Kidney epithelial cell (primary cell): Measurements from ENCODE around the gene C1R. TPM values are rescaled to one million over a fixed set of nuclear protein-coding genes. Genes with fewer than 3 reads are reported as not detected.
"Not testable (repeated sequence)": the region's sequence is repeated elsewhere in the genome, so short reads cannot be mapped to it uniquely, and the experiment has no call there.

Experiments
- DNase-seq: peaks from one replicate; pipeline ENCODE4 v3.0.0-alpha.2; 2010; ENCODE audit warnings: low read depth
- H3K27me3 ChIP-seq: 2 replicates; pipeline ENCODE4 v1.6.0; 2011; ENCODE audit warnings: low read length; ENCODE audit not compliant: control insufficient read depth, insufficient read depth
- H3K36me3 ChIP-seq: 2 replicates; pipeline ENCODE4 v1.5.1; 2011; ENCODE audit warnings: low read length; ENCODE audit not compliant: control insufficient read depth, insufficient read depth
- H3K4me3 ChIP-seq: 2 replicates; pipeline ENCODE4 v1.5.1; 2011; ENCODE audit warnings: low read depth, mild to moderate bottlenecking, control low read depth, low read length
- CTCF ChIP-seq: IDR thresholded peaks from 2 replicates; pipeline ENCODE4 v1.5.1; 2011; ENCODE audit warnings: mild to moderate bottlenecking, moderate library complexity, low read length, control low read depth, inconsistent platforms; ENCODE audit not compliant: insufficient read depth, poor library complexity, severe bottlenecking
- total RNA-seq: library from RNA; depleted of rRNA; stranded (reverse); fragments of >200 nt; gene quantifications from 2 replicates; pipeline ENCODE4 v1.2.3, GENCODE V29; 2015

Gene C1R
- total RNA-seq, 1 donor from 2014 or later, result 13.5 TPM

- no peak overlapping the region for H3K4me3 ChIP-seq
- H3K27me3 ChIP-seq, result no peaks in the 10 kb centered on the region
- no peak for DNase-seq
- H3K36me3 ChIP-seq, result no peaks in the 10 kb centered on the region
- no peak for TF ChIP-seq CTCF
Observed at GRCh38 chr12:7039403-7039802, 52.8 kb downstream of the C1R start.

GRCh38 chr12:7038591-7038990 lies 53.7 kb downstream of the C1R start:
- Histone ChIP-seq H3K27me3 (no peaks in the 10 kb centered on the region), H3K36me3 (no peaks in the 10 kb centered on the region), H3K4me3 (no peak overlapping the region)
- no peak for DNase-seq
- TF ChIP-seq CTCF, result no peak

- not testable (repeated sequence) for H3K36me3 ChIP-seq, H3K27me3 ChIP-seq, DNase-seq, H3K4me3 ChIP-seq
Observed at GRCh38 chr12:7037411-7037810, 54.8 kb downstream of the C1R start.

GRCh38 chr12:7035463-7035862 lies 56.8 kb downstream of the C1R start:
- Histone ChIP-seq H3K36me3 (no peaks in the 10 kb centered on the region), H3K27me3 (no peaks in the 10 kb centered on the region), H3K4me3 (no peak overlapping the region)
- no peak for DNase-seq
- TF ChIP-seq CTCF, result no peak

GRCh38 chr12:7034464-7034863 lies 57.8 kb downstream of the C1R start:
- no peak for TF ChIP-seq CTCF
- no peaks in the 10 kb centered on the region for H3K27me3 ChIP-seq
- H3K4me3 ChIP-seq, result no peak overlapping the region
- no peaks in the 10 kb centered on the region for H3K36me3 ChIP-seq
- DNase-seq, result no peak

- Histone ChIP-seq H3K27me3 (no peaks in the 10 kb centered on the region), H3K36me3 (no peaks in the 10 kb centered on the region), H3K4me3 (no peak overlapping the region)
- no peak for TF ChIP-seq CTCF
- DNase-seq, result no peak
Observed at GRCh38 chr12:7032990-7033389, 59.3 kb downstream of the C1R start.
